ENCODE data around the gene VWA5B1. TPM values are rescaled to one million over a fixed set of nuclear protein-coding genes. Genes with fewer than 3 reads are reported as not detected.

Gene VWA5B1
- total and polyA plus RNA-seq, 4 experiments from 2014 or later, result 0.11 to 0.17 TPM; not detected in 2

DNA sequence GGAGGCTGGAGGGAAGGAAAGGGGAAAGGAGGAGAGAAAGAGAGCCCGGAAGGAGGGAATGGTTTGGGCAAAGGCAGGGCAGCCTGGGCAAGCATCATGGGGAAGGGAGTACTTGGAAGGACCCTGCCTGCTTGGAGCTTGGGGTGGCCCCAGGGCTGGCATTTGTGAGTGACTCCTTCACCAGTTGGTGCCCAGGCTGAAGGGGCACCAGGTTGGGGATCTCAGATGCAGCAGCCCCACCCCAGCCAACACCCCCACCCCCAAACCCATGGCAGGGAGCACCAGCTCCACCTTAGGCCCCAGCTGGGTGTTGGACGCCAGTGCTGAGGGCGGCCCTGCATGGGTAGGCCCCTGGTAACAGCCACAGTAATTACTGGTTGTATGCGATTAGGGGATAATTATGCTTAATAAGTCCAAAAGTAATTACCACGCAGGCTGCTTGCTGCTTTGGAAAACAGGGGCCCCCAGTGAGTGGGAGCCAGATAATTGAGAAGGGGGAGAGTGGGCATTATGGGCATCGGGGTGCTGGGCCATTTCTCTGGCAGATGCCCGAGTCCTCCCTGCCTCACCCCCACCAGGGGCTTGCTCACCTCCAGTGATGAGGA lies 78.3 kb downstream of the VWA5B1 start:
- peaks cover 21% of the 10 kb centered on the region for H3K27me3 ChIP-seq (ENCODE audit: insufficient read depth, low read length)
- ChIA-PET CTCF (ENCODE audit: partially characterized antibody) (no interaction called here), POLR2A (ENCODE audit: partially characterized antibody) (no interaction called here)
- no peaks in the 10 kb centered on the region for H3K36me3 ChIP-seq (ENCODE audit: insufficient read depth, low read length)
- Mint-ChIP-seq H3K4me3 (no peak overlapping the region), H3K9me3 (peaks cover 0 to 2% (median 0%) of the 10 kb centered on the region in 8 donors), H3K4me1 (peaks cover 0 to 8% (median 4%) of the 10 kb centered on the region in 4 donors), H3K27ac (no peak overlapping the region), H3K36me3 (no peaks in the 10 kb centered on the region), H3K27me3 (peaks cover 36 to 42% of the 10 kb centered on the region in 2 donors)
- no peak for DNase-seq
- H3K27ac ChIP-seq (ENCODE audit: low read depth, low read length), result no peak overlapping the region
- intact Hi-C loops (cut with micrococcal nuclease), result no loop called here
- no peaks in the 10 kb centered on the region for H3K4me1 ChIP-seq (ENCODE audit: insufficient read depth, low read length)
- H3K4me3 ChIP-seq (ENCODE audit: low read length in 2 of 2), result no peak overlapping the region
- H3K9me3 ChIP-seq (ENCODE audit: control insufficient read depth in 1 of 2, low read length in 2 of 2), result no peaks in the 10 kb centered on the region

GRCh38 chr1:20370698-20371097 lies 80.0 kb downstream of the VWA5B1 start:
- no peak for DNase-seq
- Histone ChIP-seq H3K36me3 (ENCODE audit: insufficient read depth, low read length) (no peaks in the 10 kb centered on the region), H3K27ac (ENCODE audit: low read depth, low read length) (no peak overlapping the region), H3K4me3 (ENCODE audit: low read length in 2 of 2) (no peak overlapping the region), H3K9me3 (ENCODE audit: control insufficient read depth in 1 of 2, low read length in 2 of 2) (no peaks in the 10 kb centered on the region), H3K27me3 (ENCODE audit: insufficient read depth, low read length) (peaks cover 8% of the 10 kb centered on the region), H3K4me1 (ENCODE audit: insufficient read depth, low read length) (no peaks in the 10 kb centered on the region)
- Mint-ChIP-seq H3K4me1 (peaks cover 0 to 8% (median 4%) of the 10 kb centered on the region in 4 donors), H3K27ac (no peak overlapping the region), H3K4me3 (no peak overlapping the region), H3K27me3 (peaks cover 24 to 31% of the 10 kb centered on the region in 2 donors), H3K9me3 (no peaks in the 10 kb centered on the region), H3K36me3 (no peaks in the 10 kb centered on the region)
- POLR2A ChIA-PET (ENCODE audit: partially characterized antibody), result no interaction called here
- intact Hi-C loops (cut with micrococcal nuclease), result no loop called here
- CTCF ChIA-PET (ENCODE audit: partially characterized antibody), result interaction anchor here (1.6 to 1.7 kb wide), 2 partner anchors 9 to 11 kb away, joined by 4 to 7 read pairs; no protein-coding TSS in a partner anchor

DNA sequence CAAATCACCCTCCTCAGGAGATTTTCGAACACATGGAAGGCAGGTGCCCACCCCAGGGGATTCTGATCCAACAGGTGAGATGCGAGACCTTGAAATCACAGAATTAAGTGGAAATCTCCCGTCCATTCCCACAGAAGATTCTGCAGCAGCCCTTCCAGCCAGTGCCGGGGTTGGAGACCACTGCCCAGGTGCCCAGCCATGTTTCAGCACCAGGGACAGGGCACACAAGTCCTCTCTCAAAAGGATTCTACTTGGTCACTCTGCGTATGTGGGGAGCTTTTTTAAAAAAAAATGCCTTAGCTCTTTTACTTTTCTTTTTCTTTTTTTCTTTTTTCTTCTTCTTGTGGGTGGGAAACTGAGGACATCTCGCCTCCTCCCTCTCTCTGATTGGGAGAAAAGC lies 80.7 kb downstream of the VWA5B1 start:
- Mint-ChIP-seq H3K4me3 (no peak overlapping the region), H3K27me3 (peaks cover 26 to 29% of the 10 kb centered on the region in 2 donors), H3K4me1 (peaks cover 0 to 8% (median 4%) of the 10 kb centered on the region in 4 donors), H3K36me3 (no peaks in the 10 kb centered on the region), H3K27ac (no peak overlapping the region), H3K9me3 (no peaks in the 10 kb centered on the region)
- H3K4me3 ChIP-seq (ENCODE audit: low read length in 2 of 2), result no peak overlapping the region
- H3K36me3 ChIP-seq (ENCODE audit: insufficient read depth, low read length), result no peaks in the 10 kb centered on the region
- ChIA-PET POLR2A (ENCODE audit: partially characterized antibody) (no interaction called here), CTCF (ENCODE audit: partially characterized antibody) (interaction anchor here (1.4 to 1.7 kb wide), 2 partner anchors 10 to 122 kb away, joined by 4 to 7 read pairs; no protein-coding TSS in a partner anchor)
- intact Hi-C loops (cut with micrococcal nuclease), result no loop called here
- no peaks in the 10 kb centered on the region for H3K9me3 ChIP-seq (ENCODE audit: control insufficient read depth in 1 of 2, low read length in 2 of 2)
- no peaks in the 10 kb centered on the region for H3K4me1 ChIP-seq (ENCODE audit: insufficient read depth, low read length)
- no peak overlapping the region for H3K27ac ChIP-seq (ENCODE audit: low read depth, low read length)
- DNase-seq, result no peak
- H3K27me3 ChIP-seq (ENCODE audit: insufficient read depth, low read length), result peaks cover 6% of the 10 kb centered on the region

GRCh38 chr1:20371883-20372282 lies 81.2 kb downstream of the VWA5B1 start:
- Mint-ChIP-seq H3K27me3 (peaks cover 28 to 31% of the 10 kb centered on the region in 2 donors), H3K27ac (no peak overlapping the region), H3K9me3 (no peaks in the 10 kb centered on the region), H3K36me3 (no peaks in the 10 kb centered on the region), H3K4me1 (peaks cover 3 to 10% (median 4%) of the 10 kb centered on the region in 4 donors), H3K4me3 (no peak overlapping the region)
- H3K9me3 ChIP-seq (ENCODE audit: control insufficient read depth in 1 of 2, low read length in 2 of 2), result no peaks in the 10 kb centered on the region
- H3K36me3 ChIP-seq (ENCODE audit: insufficient read depth, low read length), result no peaks in the 10 kb centered on the region
- peaks cover 6% of the 10 kb centered on the region for H3K27me3 ChIP-seq (ENCODE audit: insufficient read depth, low read length)
- no peak overlapping the region for H3K27ac ChIP-seq (ENCODE audit: low read depth, low read length)
- POLR2A ChIA-PET (ENCODE audit: partially characterized antibody), result no interaction called here
- intact Hi-C loops (cut with micrococcal nuclease), result no loop called here
- no peaks in the 10 kb centered on the region for H3K4me1 ChIP-seq (ENCODE audit: insufficient read depth, low read length)
- no peak for DNase-seq
- no peak overlapping the region for H3K4me3 ChIP-seq (ENCODE audit: low read length in 2 of 2)
- CTCF ChIA-PET (ENCODE audit: partially characterized antibody), result interaction anchor here (1.4 to 1.7 kb wide), 2 partner anchors 10 to 122 kb away, joined by 4 to 7 read pairs; no protein-coding TSS in a partner anchor

DNA sequence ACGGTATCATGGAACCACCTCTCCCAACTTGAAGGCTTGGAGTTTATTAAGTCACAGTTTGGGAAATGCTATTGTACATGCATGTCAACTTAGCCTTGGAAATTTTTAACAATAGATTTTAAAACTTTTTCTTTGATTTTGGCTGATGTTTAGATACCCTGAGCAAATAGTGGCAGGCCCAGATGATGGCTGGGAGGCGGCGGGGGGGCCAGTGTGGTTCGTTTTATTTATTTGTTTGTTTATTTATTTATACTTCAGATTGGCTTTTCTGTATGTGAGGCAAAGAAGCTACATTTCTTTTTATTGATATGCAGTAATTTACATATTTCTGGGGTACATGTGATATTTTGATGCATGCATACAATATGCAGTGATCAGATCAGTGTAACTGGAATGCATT lies 82.0 kb downstream of the VWA5B1 start:
- intact Hi-C loops (cut with micrococcal nuclease), result no loop called here
- CTCF ChIA-PET (ENCODE audit: partially characterized antibody), result no interaction called here
- H3K9me3 ChIP-seq (ENCODE audit: control insufficient read depth in 1 of 2, low read length in 2 of 2), result no peaks in the 10 kb centered on the region

DNA sequence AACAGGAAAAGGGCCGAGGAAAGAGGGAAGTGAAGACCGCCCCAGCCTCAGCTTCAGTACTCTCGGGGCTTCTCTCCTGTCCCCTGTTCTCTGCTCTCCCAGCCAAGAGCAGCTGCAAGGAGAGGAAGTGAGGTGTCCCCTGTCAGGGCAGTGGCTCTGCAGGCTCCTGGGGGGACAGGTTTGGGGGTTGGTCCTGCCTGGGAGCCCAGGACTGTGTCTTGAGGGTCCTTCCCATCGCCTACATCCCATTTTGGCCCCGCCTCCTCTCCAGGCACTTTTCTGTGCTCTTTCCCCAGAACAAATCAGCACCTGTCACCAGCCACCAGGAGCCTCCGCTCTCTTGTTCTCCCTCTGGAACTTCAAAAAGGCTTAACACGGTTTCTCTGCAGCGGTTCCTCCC lies 82.6 kb downstream of the VWA5B1 start:
- POLR2A ChIA-PET (ENCODE audit: partially characterized antibody), result no interaction called here
- intact Hi-C loops (cut with micrococcal nuclease), result no loop called here
- Mint-ChIP-seq H3K4me1 (peaks cover 0 to 6% (median 4%) of the 10 kb centered on the region in 4 donors), H3K36me3 (no peaks in the 10 kb centered on the region), H3K9me3 (no peaks in the 10 kb centered on the region), H3K4me3 (no peak overlapping the region), H3K27ac (no peak overlapping the region), H3K27me3 (peaks cover 21 to 28% of the 10 kb centered on the region in 2 donors)
- DNase-seq, result no peak
- no peak overlapping the region for H3K4me3 ChIP-seq (ENCODE audit: low read length in 2 of 2)
- no peaks in the 10 kb centered on the region for H3K4me1 ChIP-seq (ENCODE audit: insufficient read depth, low read length)
- CTCF ChIA-PET (ENCODE audit: partially characterized antibody), result no interaction called here
- H3K27ac ChIP-seq (ENCODE audit: low read depth, low read length), result no peak overlapping the region
- no peaks in the 10 kb centered on the region for H3K9me3 ChIP-seq (ENCODE audit: control insufficient read depth in 1 of 2, low read length in 2 of 2)
- H3K27me3 ChIP-seq (ENCODE audit: insufficient read depth, low read length), result peaks cover 4% of the 10 kb centered on the region
- H3K36me3 ChIP-seq (ENCODE audit: insufficient read depth, low read length), result no peaks in the 10 kb centered on the region

More for the DNA sequence above, 82.0 kb downstream of the VWA5B1 start:
- Histone ChIP-seq H3K4me3 (ENCODE audit: low read length in 2 of 2) (no peak overlapping the region), H3K27me3 (ENCODE audit: insufficient read depth, low read length) (peaks cover 5% of the 10 kb centered on the region), H3K27ac (ENCODE audit: low read depth, low read length) (no peak overlapping the region), H3K36me3 (ENCODE audit: insufficient read depth, low read length) (no peaks in the 10 kb centered on the region), H3K4me1 (ENCODE audit: insufficient read depth, low read length) (no peaks in the 10 kb centered on the region)
- POLR2A ChIA-PET (ENCODE audit: partially characterized antibody), result no interaction called here
- Mint-ChIP-seq H3K27ac (no peak overlapping the region), H3K9me3 (no peaks in the 10 kb centered on the region), H3K4me1 (peaks cover 0 to 6% (median 4%) of the 10 kb centered on the region in 4 donors), H3K4me3 (no peak overlapping the region), H3K36me3 (no peaks in the 10 kb centered on the region), H3K27me3 (peaks cover 24 to 29% of the 10 kb centered on the region in 2 donors)
- DNase-seq, result no peak

DNA sequence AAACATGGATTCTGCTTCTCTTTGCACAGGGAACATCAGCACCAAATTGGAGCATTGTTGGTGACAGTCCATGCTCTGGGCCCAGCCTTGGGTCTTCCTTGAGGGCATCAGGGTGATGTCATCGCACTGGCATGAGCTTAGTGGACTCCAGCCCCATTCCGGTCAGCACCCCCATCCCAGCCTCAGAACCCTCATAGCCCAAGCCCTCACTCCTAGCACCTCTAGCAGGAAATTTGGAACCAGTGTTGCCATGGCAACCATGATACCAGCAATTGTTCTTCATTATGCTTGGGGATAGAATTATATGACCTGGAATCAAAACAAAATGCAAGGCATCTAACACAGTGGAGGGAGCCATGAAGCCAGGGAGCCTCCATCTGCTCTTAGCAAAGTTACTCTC lies 83.1 kb downstream of the VWA5B1 start:
- no peak overlapping the region for H3K27ac ChIP-seq (ENCODE audit: low read depth, low read length)
- ChIA-PET CTCF (ENCODE audit: partially characterized antibody) (no interaction called here), POLR2A (ENCODE audit: partially characterized antibody) (no interaction called here)
- Mint-ChIP-seq H3K4me3 (no peak overlapping the region), H3K9me3 (no peaks in the 10 kb centered on the region), H3K4me1 (peaks cover 0 to 6% (median 2%) of the 10 kb centered on the region in 4 donors), H3K27ac (no peak overlapping the region), H3K27me3 (peaks cover 16 to 27% of the 10 kb centered on the region in 2 donors), H3K36me3 (no peaks in the 10 kb centered on the region)
- DNase-seq, result no peak
- H3K4me3 ChIP-seq (ENCODE audit: low read length in 2 of 2), result no peak overlapping the region
- H3K36me3 ChIP-seq (ENCODE audit: insufficient read depth, low read length), result no peaks in the 10 kb centered on the region
- H3K9me3 ChIP-seq (ENCODE audit: control insufficient read depth in 1 of 2, low read length in 2 of 2), result no peaks in the 10 kb centered on the region
- no peaks in the 10 kb centered on the region for H3K4me1 ChIP-seq (ENCODE audit: insufficient read depth, low read length)
- intact Hi-C loops (cut with micrococcal nuclease), result no loop called here
- H3K27me3 ChIP-seq (ENCODE audit: insufficient read depth, low read length), result peaks cover 4% of the 10 kb centered on the region

All from CD4-positive, alpha-beta memory T cell (primary cell).